H1 (cell line): ENCODE data around the gene ZNF595. TPM values are rescaled to one million over a fixed set of nuclear protein-coding genes. Genes with fewer than 3 reads are reported as not detected.

Source experiments
- ATF2 ChIP-seq: IDR thresholded peaks from 2 replicates; pipeline ENCODE4 v1.6.1; 2012; ENCODE audit warnings: low read length, inconsistent platforms
- FOSL1 ChIP-seq: IDR thresholded peaks from 2 replicates; pipeline ENCODE4 v1.6.1; 2011; ENCODE audit warnings: mild to moderate bottlenecking, low read depth, low read length, moderate library complexity; ENCODE audit not compliant: insufficient read depth
- SIRT6 ChIP-seq: IDR thresholded peaks from one replicate; pipeline ENCODE4 v1.7.1; 2012; ENCODE audit warnings: low read length, inconsistent platforms
- SP2 ChIP-seq: IDR thresholded peaks from 2 replicates; pipeline ENCODE4 v1.6.1; 2012; ENCODE audit warnings: mild to moderate bottlenecking, low read length, inconsistent platforms
- polyA plus RNA-seq, 7 experiments: library from polyadenylated mRNA; depleted of rRNA in 3 of 7; stranded (reverse) in 5 of 7; unstranded in 2 of 7; fragments of >200 nt in 5 of 7; fragments of 200-250 nt in 2 of 7; gene quantifications; 1 replicate in 5 of 7; 2 replicates in 1 of 7; 4 replicates in 1 of 7; pipeline versions ENCODE4 v1.2.1 to v1.2.3, GENCODE V29; 2011 to 2013; ENCODE audit warnings: missing spikeins in 2 of 7, mixed read lengths in 2 of 7
- total RNA-seq: library from RNA; stranded (reverse); fragmentation: NEBNext Ultra II Directional; extraction: Animal tissue kit (Norgen Biotek cat#: 25700); gene quantifications from 2 replicates; pipeline ENCODE4 v1.2.1, GENCODE V29; 2021
- TF ChIP-seq, protein P1 (sequence below): fragments of 300-600 bp; sonication (generic); IDR thresholded peaks from 2 replicates; pipeline ENCODE4 v1.7.1; 2012; ENCODE audit warnings: low read length, moderate library complexity, mild to moderate bottlenecking, inconsistent platforms; ENCODE audit not compliant: insufficient replicate concordance

The ZNF595 gene
- total and polyA plus RNA-seq, 2 of the 8 experiments (the other 6 are each of a cell fraction or from before 2014, with no cell fraction given): 3.3 to 22.5 TPM

- TF ChIP-seq ATF2 (no peak), FOSL1 (no peak), SP2 (no peak), SIRT6 (no peak)
- TF ChIP-seq, protein P1, sequence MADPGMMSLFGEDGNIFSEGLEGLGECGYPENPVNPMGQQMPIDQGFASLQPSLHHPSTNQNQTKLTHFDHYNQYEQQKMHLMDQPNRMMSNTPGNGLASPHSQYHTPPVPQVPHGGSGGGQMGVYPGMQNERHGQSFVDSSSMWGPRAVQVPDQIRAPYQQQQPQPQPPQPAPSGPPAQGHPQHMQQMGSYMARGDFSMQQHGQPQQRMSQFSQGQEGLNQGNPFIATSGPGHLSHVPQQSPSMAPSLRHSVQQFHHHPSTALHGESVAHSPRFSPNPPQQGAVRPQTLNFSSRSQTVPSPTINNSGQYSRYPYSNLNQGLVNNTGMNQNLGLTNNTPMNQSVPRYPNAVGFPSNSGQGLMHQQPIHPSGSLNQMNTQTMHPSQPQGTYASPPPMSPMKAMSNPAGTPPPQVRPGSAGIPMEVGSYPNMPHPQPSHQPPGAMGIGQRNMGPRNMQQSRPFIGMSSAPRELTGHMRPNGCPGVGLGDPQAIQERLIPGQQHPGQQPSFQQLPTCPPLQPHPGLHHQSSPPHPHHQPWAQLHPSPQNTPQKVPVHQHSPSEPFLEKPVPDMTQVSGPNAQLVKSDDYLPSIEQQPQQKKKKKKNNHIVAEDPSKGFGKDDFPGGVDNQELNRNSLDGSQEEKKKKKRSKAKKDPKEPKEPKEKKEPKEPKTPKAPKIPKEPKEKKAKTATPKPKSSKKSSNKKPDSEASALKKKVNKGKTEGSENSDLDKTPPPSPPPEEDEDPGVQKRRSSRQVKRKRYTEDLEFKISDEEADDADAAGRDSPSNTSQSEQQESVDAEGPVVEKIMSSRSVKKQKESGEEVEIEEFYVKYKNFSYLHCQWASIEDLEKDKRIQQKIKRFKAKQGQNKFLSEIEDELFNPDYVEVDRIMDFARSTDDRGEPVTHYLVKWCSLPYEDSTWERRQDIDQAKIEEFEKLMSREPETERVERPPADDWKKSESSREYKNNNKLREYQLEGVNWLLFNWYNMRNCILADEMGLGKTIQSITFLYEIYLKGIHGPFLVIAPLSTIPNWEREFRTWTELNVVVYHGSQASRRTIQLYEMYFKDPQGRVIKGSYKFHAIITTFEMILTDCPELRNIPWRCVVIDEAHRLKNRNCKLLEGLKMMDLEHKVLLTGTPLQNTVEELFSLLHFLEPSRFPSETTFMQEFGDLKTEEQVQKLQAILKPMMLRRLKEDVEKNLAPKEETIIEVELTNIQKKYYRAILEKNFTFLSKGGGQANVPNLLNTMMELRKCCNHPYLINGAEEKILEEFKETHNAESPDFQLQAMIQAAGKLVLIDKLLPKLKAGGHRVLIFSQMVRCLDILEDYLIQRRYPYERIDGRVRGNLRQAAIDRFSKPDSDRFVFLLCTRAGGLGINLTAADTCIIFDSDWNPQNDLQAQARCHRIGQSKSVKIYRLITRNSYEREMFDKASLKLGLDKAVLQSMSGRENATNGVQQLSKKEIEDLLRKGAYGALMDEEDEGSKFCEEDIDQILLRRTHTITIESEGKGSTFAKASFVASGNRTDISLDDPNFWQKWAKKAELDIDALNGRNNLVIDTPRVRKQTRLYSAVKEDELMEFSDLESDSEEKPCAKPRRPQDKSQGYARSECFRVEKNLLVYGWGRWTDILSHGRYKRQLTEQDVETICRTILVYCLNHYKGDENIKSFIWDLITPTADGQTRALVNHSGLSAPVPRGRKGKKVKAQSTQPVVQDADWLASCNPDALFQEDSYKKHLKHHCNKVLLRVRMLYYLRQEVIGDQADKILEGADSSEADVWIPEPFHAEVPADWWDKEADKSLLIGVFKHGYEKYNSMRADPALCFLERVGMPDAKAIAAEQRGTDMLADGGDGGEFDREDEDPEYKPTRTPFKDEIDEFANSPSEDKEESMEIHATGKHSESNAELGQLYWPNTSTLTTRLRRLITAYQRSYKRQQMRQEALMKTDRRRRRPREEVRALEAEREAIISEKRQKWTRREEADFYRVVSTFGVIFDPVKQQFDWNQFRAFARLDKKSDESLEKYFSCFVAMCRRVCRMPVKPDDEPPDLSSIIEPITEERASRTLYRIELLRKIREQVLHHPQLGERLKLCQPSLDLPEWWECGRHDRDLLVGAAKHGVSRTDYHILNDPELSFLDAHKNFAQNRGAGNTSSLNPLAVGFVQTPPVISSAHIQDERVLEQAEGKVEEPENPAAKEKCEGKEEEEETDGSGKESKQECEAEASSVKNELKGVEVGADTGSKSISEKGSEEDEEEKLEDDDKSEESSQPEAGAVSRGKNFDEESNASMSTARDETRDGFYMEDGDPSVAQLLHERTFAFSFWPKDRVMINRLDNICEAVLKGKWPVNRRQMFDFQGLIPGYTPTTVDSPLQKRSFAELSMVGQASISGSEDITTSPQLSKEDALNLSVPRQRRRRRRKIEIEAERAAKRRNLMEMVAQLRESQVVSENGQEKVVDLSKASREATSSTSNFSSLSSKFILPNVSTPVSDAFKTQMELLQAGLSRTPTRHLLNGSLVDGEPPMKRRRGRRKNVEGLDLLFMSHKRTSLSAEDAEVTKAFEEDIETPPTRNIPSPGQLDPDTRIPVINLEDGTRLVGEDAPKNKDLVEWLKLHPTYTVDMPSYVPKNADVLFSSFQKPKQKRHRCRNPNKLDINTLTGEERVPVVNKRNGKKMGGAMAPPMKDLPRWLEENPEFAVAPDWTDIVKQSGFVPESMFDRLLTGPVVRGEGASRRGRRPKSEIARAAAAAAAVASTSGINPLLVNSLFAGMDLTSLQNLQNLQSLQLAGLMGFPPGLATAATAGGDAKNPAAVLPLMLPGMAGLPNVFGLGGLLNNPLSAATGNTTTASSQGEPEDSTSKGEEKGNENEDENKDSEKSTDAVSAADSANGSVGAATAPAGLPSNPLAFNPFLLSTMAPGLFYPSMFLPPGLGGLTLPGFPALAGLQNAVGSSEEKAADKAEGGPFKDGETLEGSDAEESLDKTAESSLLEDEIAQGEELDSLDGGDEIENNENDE: no peak
Observed at GRCh38 chr4:71830-72229, 18.7 kb downstream of the ZNF595 start (continued).
